H1 (cell line): ENCODE results near the gene RHOC. TPM values are rescaled to one million over a fixed set of nuclear protein-coding genes. Genes with fewer than 3 reads are reported as not detected.

Experiments
- BACH1 ChIP-seq: IDR thresholded peaks from 2 replicates; pipeline ENCODE4 v1.6.1; 2012; ENCODE audit warnings: low read length, improper control_type of control experiment
- E2F6 ChIP-seq: IDR thresholded peaks from 2 replicates; pipeline ENCODE4 v1.6.1; 2012; ENCODE audit warnings: inconsistent platforms
- MAX ChIP-seq: IDR thresholded peaks from 2 replicates; pipeline ENCODE4 v1.6.1; 2012; ENCODE audit warnings: inconsistent platforms
- RAD21 ChIP-seq, 2 experiments: IDR thresholded peaks in 1 of 2; conservative IDR thresholded peaks in 1 of 2; 2 replicates each; pipeline ENCODE4 v1.6.1; 2011; ENCODE audit warnings: low read depth in 2 of 2, low read length in 2 of 2, improper control_type of control experiment in 1 of 2, inconsistent platforms in 1 of 2, mild to moderate bottlenecking in 1 of 2, moderate library complexity in 1 of 2
- SP4 ChIP-seq: IDR thresholded peaks from 2 replicates; pipeline ENCODE4 v1.6.1; 2012; ENCODE audit warnings: low read length, inconsistent platforms
- polyA plus RNA-seq, 7 experiments: library from polyadenylated mRNA; depleted of rRNA in 3 of 7; stranded (reverse) in 5 of 7; unstranded in 2 of 7; fragments of >200 nt in 5 of 7; fragments of 200-250 nt in 2 of 7; gene quantifications; 1 replicate in 5 of 7; 2 replicates in 1 of 7; 4 replicates in 1 of 7; pipeline versions ENCODE4 v1.2.1 to v1.2.3, GENCODE V29; 2011 to 2013; ENCODE audit warnings: missing spikeins in 2 of 7, mixed read lengths in 2 of 7
- total RNA-seq: library from RNA; stranded (reverse); fragmentation: NEBNext Ultra II Directional; extraction: Animal tissue kit (Norgen Biotek cat#: 25700); gene quantifications from 2 replicates; pipeline ENCODE4 v1.2.1, GENCODE V29; 2021

RHOC gene
- total and polyA plus RNA-seq, 2 of the 8 experiments (the other 6 are each of a cell fraction or from before 2014, with no cell fraction given), result 53.6 to 97.5 TPM

GRCh38 chr1:112665857-112666256, 41.1 kb downstream of the RHOC start (continued):
- TF ChIP-seq MAX (no peak), E2F6 (no peak), RAD21 (IDR thresholded peaks at IDR 0.05 in 1 of 2, conservative IDR thresholded peaks at IDR 0.05 in 1 of 2; ENCODE audit: low read depth in 2 of 2, low read length in 2 of 2) (no peak), BACH1 (no peak), SP4 (no peak)
